ENCODE results near the gene IFI27L1. TPM values are rescaled to one million over a fixed set of nuclear protein-coding genes. Genes with fewer than 3 reads are reported as not detected.
A peak's percentile ranks its signal among the peaks of the same experiment; 100 is the strongest.

IFI27L1 gene
- total RNA-seq, 4 donors from 2014 or later, result 6.2 to 22.6 (median 10.3) TPM

DNA sequence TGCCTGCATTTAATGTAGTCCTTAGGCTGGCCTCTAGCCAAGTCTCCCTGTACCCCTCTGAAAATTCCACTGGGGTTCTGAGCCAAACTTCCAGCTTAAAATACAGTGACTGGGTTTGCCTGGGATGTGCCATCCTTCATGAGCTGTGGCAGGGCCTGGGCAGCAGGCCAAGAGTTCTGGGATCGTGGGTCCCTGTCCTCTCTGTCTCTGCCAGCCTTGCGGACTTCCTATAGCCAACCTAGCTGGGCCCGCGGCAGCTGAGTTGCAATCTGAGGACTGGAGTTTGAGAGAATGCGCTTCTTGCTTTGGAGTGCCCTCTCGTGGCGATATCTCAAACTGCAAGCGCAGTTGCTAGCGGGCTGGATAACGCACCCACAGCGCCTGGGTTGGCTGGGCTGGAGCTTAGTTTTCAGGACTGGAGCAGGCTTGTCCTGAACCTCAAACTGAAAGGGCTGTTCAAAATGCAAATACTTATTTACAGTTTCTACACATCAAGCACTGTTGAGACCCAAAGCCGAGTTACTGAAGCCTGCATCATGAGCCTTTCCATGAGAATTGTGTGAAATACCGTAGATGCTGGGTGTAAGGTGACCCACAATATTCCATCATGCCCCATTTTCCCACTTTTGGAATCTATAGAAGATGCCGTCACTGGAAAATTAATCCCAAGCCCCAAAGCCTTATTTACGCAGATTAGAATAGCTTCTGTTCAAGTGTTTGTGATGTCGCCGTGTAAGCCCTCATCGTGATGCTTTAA is 55.6 kb downstream of the IFI27L1 start:
- TF ChIP-seq POLR2A (IDR thresholded peaks at IDR 0.05), result no peak
- TF ChIP-seq, protein P1, sequence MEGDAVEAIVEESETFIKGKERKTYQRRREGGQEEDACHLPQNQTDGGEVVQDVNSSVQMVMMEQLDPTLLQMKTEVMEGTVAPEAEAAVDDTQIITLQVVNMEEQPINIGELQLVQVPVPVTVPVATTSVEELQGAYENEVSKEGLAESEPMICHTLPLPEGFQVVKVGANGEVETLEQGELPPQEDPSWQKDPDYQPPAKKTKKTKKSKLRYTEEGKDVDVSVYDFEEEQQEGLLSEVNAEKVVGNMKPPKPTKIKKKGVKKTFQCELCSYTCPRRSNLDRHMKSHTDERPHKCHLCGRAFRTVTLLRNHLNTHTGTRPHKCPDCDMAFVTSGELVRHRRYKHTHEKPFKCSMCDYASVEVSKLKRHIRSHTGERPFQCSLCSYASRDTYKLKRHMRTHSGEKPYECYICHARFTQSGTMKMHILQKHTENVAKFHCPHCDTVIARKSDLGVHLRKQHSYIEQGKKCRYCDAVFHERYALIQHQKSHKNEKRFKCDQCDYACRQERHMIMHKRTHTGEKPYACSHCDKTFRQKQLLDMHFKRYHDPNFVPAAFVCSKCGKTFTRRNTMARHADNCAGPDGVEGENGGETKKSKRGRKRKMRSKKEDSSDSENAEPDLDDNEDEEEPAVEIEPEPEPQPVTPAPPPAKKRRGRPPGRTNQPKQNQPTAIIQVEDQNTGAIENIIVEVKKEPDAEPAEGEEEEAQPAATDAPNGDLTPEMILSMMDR (IDR thresholded peaks at IDR 0.05), result peak in 2 of 3 donors; percentile 93 to 96
- intact Hi-C loops (cut with DNase I; ENCODE audit: low total_unique reads), result loop anchor here (5.0 kb wide), 1 partner anchor 99 kb away; no protein-coding TSS in a partner anchor
- DNase-seq (ENCODE audit: low spot score in 2 of 2), result peak; percentile 87 to 97
- 29 to 31% methylated on average over 18 of the region's 18 CpGs for WGBS, 2 donors
- no peak overlapping the region for H3K4me3 ChIP-seq (ENCODE audit: low read depth, poor library complexity, severe bottlenecking)

DNA sequence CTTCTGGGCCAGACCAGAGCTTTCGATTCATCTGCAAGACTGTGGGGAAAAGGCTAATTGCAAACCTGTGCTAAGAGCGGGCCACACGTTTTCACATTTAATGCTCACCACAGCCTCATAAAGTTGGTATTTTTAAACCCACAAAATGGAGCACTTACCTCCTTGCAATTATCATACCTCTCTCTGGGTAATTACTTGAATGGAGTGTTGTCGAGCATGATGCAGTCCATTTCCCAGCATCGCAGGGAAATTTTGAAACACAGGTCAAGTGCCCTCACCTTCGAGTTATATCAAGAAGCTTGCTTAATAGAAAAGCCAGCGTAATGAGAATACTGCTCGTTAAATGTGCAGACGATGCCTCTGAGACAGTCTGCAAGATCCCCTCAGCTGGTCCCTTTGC is 57.1 kb downstream of the IFI27L1 start:
- no peak overlapping the region for H3K4me3 ChIP-seq (ENCODE audit: low read depth, poor library complexity, severe bottlenecking)
- WGBS, 2 donors, result 78 to 83% methylated on average over 9 of the region's 9 CpGs
- intact Hi-C loops (cut with DNase I; ENCODE audit: low total_unique reads), result loop anchor here (5.0 kb wide), 1 partner anchor 101 kb away; no protein-coding TSS in a partner anchor
- TF ChIP-seq, protein P1 (IDR thresholded peaks at IDR 0.05), result no peak
- no peak for TF ChIP-seq POLR2A (IDR thresholded peaks at IDR 0.05)
- peak in 1 of 2 donors; percentile 32 for DNase-seq (ENCODE audit: low spot score in 2 of 2)

DNA sequence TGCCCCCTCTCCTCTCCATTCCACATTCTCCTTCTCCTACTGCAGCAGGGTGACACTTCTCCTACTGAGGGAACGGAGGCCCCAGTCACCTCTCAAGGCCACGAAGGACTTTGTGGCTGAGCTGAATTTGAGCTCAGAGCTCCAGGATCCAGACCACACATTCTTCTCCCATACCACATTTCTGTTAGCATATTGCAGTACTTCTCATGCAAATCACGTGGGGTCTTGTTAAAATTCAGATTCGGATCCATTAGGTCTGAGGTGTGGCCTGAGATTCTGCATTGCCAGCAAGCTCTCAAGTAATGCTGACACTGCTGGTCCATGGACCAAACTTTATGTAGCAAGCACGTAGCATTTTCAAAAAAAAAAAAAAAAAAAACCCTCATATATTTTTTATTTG is 57.9 kb downstream of the IFI27L1 start:
- intact Hi-C loops (cut with DNase I; ENCODE audit: low total_unique reads), result loop anchor here (5.0 kb wide), 1 partner anchor 102 kb away; no protein-coding TSS in a partner anchor
- WGBS, 2 donors, result 71 to 82% methylated on average over 5 of the region's 5 CpGs
- peak in 1 of 2 donors; percentile 37 for DNase-seq (ENCODE audit: low spot score in 2 of 2)

DNA sequence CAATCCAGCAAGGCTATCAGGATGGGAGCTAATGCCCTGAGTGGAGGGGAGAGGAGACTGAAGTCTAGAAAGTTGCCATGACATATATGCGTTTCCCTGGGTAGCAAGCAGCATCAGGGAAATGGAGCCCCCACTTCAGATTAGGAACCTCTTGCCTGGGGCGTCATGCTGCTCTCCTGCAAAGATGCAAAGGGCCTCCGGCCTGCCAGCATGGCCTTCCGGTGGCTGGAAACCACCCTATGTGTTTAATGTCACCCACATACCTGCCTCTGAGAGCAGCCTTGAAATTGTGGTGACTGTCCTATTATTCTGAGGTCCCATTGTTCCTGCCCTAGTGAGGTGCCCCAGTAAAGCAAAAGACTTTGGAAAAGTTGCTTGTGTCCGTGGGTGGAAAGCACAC is 58.3 kb downstream of the IFI27L1 start:
- intact Hi-C loops (cut with DNase I; ENCODE audit: low total_unique reads), result loop anchor here (5.0 kb wide), 1 partner anchor 102 kb away; no protein-coding TSS in a partner anchor
- peak in 1 of 2 donors; percentile 54 for DNase-seq (ENCODE audit: low spot score in 2 of 2)
- WGBS, 2 donors, result 77 to 78% methylated on average over 5 of the region's 5 CpGs
- H3K4me3 ChIP-seq (ENCODE audit: low read depth, poor library complexity, severe bottlenecking), result no peak overlapping the region
- TF ChIP-seq POLR2A (IDR thresholded peaks at IDR 0.05), result no peak
- TF ChIP-seq, protein P1 (IDR thresholded peaks at IDR 0.05), result no peak

More for the DNA sequence above, 57.9 kb downstream of the IFI27L1 start:
- no peak overlapping the region for H3K4me3 ChIP-seq (ENCODE audit: low read depth, poor library complexity, severe bottlenecking)
- TF ChIP-seq, protein P1 (IDR thresholded peaks at IDR 0.05), result no peak
- no peak for TF ChIP-seq POLR2A (IDR thresholded peaks at IDR 0.05)

DNA sequence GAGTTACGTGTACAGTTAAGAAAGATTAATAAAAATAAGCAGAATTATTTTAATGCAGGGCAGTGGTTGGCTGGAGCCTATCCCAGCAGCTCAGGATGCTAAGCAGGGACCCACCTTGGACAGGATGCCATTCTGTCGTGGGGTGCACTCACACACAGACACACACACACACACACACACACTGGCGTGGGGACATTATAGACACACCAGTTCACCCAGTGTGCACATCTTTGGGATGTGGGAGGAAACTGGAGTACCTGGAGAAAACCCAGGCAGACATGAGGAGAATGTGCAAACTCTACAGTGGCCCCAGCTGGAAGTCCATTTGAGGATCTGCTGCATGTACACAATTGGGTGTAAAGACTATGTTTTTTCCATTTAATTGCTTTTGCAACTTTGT is 61.1 kb downstream of the IFI27L1 start:
- TF ChIP-seq, protein P1 (IDR thresholded peaks at IDR 0.05), result no peak
- TF ChIP-seq POLR2A (IDR thresholded peaks at IDR 0.05), result no peak
- intact Hi-C loops (cut with DNase I; ENCODE audit: low total_unique reads), result no loop called here
- no peak overlapping the region for H3K4me3 ChIP-seq (ENCODE audit: low read depth, poor library complexity, severe bottlenecking)
- peak in 1 of 2 donors; percentile 50 for DNase-seq (ENCODE audit: low spot score in 2 of 2)
- WGBS, 2 donors, result 84 to 86% methylated on average over 3 of the region's 3 CpGs

All from lower leg skin (tissue), 4 donors.